Activated CD4-positive, alpha-beta T cell treated with anti-CD3 and anti-CD28 coated beads, Interleukin-2, amount 50 U/mL, for 24 hours (primary cell): ENCODE results near the gene LUC7L2.
"Not testable (repeated sequence)": the region's sequence is repeated elsewhere in the genome, so short reads cannot be mapped to it uniquely, and the experiment has no call there.

Source experiments
- DNase-seq, 2 donors: peaks; one replicate each; pipeline ENCODE4 v3.0.0-alpha.2; 2020; ENCODE audit warnings: low read depth in 1 of 2, low spot score in 1 of 2

Gene LUC7L2

GRCh38 chr7:139359366-139360209 lies at the start of gene LUC7L2:
Gene LUC7L2, plus strand, starts transcription at chr7:139359894. Its CDS starts 368 bp downstream, at chr7:139360262.
- peak; percentile 97 to 99 for DNase-seq

GRCh38 chr7:139317939-139318505 lies 41.7 kb upstream of the LUC7L2 start:
- no peak for DNase-seq

- no peak for DNase-seq
Observed at GRCh38 chr7:139321071-139321745, 38.5 kb upstream of the LUC7L2 start.

DNA sequence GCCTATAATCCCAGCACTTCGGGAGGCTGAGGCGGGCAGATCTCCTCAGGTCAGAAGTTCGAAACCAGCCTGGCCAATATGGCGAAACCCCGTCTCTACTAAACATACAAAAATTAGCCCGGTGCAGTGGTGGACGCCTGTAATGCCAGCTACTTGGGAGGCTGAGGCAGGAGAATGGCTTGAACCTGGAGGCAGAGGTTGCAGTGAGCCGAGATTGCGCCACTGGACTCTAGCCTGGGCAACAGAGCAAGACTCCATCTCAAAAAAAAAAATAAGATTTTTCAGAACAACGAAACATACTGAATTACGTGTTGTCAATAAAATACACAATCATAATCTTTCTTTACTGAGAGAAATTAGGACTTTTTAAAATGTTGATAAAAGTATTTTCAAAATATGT lies 35.0 kb upstream of the LUC7L2 start:
- not testable (repeated sequence) for DNase-seq

DNA sequence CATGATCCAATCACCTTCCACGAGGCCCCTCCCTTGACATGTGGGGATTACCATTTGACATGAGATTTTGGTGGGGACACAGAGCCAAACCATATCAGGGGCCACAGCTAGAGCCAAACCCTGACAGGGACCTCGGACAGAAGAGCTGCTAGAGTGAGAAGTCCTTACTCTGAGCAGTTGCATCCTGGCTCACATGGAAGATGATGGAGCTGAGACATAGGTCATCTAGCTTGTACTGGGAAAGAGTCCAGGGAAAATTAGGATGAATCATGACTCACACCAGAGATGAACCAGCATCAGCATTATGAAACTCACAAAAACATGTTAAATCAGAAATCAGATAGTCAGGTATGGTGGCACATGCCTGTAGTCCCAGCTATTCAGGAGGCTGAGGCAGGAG lies 31.3 kb upstream of the LUC7L2 start:
- no peak for DNase-seq

DNA sequence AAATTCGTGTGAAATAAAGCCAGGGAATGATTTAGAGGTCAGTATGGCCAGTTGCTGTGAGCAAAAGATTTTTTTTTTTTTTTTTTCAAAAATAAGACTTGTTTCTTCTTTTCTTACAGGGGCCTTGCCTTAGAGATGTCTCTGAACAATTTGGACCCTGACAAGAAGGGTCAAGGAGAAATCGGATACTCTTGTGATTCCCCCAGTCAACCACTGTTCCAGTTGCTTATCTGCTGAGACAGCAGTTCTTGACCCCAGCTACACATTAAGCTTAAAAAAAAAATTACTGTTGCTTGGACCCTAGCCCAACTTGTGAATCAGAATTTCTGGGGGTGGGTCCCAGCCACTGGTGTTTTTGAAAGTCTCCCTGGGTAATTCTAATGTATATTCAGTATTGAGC lies 30.6 kb upstream of the LUC7L2 start:
- no peak for DNase-seq

DNA sequence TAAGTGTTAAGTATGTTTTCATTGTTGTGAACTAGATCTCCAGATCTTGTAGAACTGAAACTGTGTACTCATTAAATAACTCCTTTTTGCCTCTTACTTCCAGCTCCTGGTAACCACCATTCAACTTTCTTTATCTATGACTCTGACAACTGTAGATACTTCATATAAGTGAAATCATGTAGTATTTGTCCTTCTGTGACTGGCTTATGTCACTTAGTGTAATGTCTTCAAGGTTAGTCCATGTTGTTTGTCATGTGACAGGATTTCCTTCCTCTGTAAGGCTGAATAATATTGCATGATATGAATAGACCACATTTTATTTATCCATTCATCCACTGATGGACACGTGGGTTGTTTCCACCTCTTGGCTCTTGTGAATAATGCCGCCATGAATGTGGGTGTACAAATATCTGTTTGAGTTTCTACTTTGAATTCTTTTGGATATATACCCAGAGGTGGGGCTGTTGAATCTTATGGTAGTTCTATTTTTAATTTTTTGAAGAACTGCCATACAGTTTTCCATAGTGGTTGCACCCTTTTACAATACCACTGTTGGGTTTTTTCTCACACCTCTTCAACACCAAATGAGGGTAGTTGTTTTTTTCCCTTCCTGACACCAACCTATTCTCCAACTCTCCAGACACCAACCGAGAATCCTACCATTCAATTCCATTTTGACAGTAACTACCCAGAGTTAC lies 29.2 kb upstream of the LUC7L2 start:
- DNase-seq = no peak

DNA sequence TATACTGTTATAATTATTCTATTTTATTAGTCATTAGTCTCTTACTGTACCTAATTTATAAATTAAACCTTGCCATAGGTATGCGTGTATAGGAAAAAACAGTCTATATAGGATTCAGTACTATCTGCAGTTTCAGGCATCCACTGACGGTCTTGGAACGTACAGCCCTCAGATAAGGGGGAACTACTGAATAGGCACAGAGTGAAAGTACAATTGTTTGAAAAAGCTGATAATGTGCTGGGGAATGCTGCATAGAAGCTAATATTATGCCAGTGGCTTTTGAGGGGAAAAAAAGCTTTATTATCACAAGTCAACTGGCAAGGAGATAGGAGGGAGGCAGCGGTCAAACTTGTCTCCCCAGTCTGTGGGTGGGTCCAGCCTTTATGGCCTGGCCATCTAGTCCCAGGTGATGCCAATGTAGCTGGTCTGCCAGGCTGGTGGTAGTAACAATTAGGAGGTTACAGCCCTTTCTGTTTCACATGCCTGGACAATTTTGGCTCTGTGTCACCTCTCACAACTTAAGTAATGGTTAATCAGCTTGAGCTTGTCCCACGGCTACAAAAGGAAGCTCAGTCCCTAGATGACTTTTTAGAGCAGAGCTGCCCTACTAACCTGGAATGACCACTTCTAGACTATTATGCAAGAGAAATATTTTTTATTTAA lies 26.9 kb upstream of the LUC7L2 start:
- no peak for DNase-seq

DNA sequence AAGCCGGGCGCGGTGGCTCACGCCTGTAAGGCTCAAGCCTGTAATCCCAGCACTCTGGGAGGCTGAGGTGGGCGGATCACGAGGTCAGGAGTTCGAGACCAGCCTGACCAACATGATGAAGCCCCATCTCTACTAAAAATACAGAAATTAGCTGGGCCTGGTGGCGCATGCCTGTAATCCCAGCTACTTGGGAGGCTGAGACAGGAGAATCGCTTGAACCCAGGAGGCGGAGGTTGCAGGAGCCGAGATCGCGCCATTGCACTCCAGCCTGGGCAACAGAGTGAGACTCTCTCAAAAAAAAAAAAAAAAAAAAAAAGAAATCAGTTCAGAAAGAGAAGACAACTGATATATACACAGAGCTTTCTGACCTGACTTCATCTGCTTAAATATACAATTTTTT lies 26.3 kb upstream of the LUC7L2 start:
- not testable (repeated sequence) for DNase-seq

- DNase-seq = no peak
Observed at GRCh38 chr7:139334399-139335150, 25.1 kb upstream of the LUC7L2 start.

DNA sequence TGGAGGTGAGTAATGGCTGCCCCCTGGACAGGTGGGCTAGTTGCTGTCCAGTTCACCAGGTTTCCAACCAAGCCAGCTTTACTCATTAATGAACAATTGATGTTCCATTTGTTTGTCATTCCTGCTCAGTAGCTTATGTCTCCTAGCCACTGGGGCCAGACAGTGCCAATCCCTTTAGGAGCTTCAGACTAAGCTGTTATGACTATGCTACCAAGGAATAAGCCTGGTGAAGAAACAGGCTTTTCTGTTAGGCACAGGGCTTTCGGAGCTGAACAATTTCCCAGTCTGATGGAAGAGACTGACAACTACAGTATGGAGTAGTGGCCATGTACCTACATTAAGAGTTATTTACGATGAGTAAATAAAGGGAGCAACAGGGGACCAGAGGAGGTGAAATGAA lies 20.7 kb upstream of the LUC7L2 start:
- no peak for DNase-seq

- DNase-seq = no peak
Observed at GRCh38 chr7:139339698-139340036, 20.0 kb upstream of the LUC7L2 start.

GRCh38 chr7:139340037-139340807 lies 19.5 kb upstream of the LUC7L2 start:
- DNase-seq = peak; percentile 98 to 99

GRCh38 chr7:139340808-139341057 lies 19.0 kb upstream of the LUC7L2 start:
- DNase-seq = no peak

DNA sequence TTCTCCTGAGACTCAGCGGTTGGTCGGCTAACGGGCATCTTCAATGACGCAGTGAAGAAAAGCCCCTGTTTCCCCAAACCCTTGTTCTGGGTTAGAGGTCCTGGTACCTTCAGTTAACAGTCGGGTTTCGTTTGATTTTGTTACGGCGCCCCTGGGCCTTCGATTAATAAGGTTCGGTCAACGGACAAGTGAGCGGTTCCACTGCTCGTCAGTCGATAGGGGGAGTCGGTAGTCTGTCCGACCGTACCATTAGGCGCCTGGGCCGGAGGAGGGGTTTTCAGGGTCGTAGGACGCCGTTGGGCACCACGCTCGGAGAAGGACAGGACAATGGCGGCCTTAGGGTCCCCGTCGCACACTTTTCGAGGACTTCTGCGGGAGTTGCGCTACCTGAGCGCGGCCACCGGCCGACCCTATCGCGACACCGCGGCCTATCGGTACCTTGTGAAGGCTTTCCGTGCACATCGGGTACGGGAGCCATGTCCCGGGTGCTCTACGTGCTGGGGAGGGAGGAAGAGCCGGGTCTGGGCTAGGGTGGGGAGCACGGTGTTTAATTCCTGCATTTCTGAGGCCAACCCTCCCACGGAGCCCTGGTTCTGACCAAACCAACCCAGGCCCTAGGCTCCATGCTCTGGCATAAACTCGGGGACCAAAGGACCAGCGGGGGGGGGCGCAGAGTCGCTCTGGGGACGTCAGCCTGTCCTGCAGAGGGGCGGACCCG lies 18.5 kb upstream of the LUC7L2 start, which contains the start of gene FMC1:
FMC1 (plus strand) TSS at position 280 of the 718 bp plus-strand sequence; CDS start at position 328, 48 bp downstream.
- DNase-seq = peak; percentile 72 to 79

- no peak for DNase-seq
Observed at GRCh38 chr7:139341776-139342226, 17.9 kb upstream of the LUC7L2 start.

GRCh38 chr7:139345042-139345441 lies 14.7 kb upstream of the LUC7L2 start:
- DNase-seq = no peak

DNA sequence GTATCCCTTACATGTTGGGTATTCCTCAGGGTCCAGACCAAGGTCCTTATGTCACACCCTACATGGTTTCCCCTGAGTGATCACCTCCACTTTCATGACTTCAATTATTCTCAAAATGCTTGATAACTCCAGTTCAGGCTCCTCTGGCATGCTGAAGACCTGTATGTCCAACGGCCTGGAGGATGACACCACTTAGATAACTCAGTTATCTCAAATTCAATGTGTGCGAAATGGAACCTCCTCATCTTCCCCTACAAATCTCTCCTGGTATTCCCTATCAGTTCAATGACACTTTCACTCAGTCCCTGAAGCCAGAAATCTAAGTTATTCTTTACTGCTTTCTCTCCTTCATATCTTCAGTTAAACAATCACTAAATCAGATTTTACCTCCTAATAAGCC lies 8.7 kb upstream of the LUC7L2 start:
- no peak for DNase-seq

- DNase-seq = no peak
Observed at GRCh38 chr7:139354729-139355128, 5.0 kb upstream of the LUC7L2 start.
